ENCODE results near the gene USP28.

DNA sequence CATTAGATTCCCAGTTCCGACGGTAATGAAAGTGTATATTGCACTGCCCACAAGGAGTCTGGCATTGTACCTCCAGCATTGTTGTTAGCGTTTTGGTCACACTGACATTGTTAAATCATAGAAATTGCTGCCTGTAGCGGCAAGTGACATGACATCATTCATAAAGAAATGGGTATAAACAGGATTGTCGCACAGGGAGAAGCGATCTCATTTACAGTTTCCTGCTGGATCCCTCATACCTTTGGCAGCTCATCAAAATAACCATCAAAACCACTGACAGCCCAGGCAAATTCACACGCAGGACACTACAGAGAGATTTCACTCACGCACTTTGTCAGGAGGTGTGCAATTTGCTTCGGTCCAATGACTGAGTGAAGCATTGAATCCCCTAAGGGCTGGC, 32.7 kb upstream of the USP28 start:
- TF ChIP-seq, protein P1, sequence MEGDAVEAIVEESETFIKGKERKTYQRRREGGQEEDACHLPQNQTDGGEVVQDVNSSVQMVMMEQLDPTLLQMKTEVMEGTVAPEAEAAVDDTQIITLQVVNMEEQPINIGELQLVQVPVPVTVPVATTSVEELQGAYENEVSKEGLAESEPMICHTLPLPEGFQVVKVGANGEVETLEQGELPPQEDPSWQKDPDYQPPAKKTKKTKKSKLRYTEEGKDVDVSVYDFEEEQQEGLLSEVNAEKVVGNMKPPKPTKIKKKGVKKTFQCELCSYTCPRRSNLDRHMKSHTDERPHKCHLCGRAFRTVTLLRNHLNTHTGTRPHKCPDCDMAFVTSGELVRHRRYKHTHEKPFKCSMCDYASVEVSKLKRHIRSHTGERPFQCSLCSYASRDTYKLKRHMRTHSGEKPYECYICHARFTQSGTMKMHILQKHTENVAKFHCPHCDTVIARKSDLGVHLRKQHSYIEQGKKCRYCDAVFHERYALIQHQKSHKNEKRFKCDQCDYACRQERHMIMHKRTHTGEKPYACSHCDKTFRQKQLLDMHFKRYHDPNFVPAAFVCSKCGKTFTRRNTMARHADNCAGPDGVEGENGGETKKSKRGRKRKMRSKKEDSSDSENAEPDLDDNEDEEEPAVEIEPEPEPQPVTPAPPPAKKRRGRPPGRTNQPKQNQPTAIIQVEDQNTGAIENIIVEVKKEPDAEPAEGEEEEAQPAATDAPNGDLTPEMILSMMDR (IDR thresholded peaks at IDR 0.05), result no peak
- TF ChIP-seq POLR2A (IDR thresholded peaks at IDR 0.05), result no peak
